ACC112 (cell line): ENCODE measurements around the gene SPAG16.
"Not testable (repeated sequence)": the region's sequence is repeated elsewhere in the genome, so short reads cannot be mapped to it uniquely, and the experiment has no call there.

ENCODE experiments used
- H2AFZ ChIP-seq: fragments of 200-600 bp; sonication (generic); one replicate; pipeline ENCODE4 v1.6.0; 2017; ENCODE audit warnings: antibody characterized with exemption, low read length; ENCODE audit not compliant: unreplicated experiment
- H3K27ac ChIP-seq: fragments of 200-600 bp; sonication (generic); 2 replicates; pipeline ENCODE4 v1.5.1; 2014; ENCODE audit warnings: low read depth, mild to moderate bottlenecking, antibody characterized with exemption, low read length, moderate library complexity
- H3K27me3 ChIP-seq: fragments of 200-600 bp; sonication (generic); 2 replicates; pipeline ENCODE4 v1.6.1; 2014; ENCODE audit warnings: mild to moderate bottlenecking, antibody characterized with exemption, low read length, moderate library complexity, mixed read lengths; ENCODE audit not compliant: insufficient read depth
- H3K36me3 ChIP-seq: fragments of 200-600 bp; sonication (generic); 2 replicates; pipeline ENCODE4 v1.6.1; 2016; ENCODE audit warnings: mild to moderate bottlenecking, antibody characterized with exemption, low read length, moderate library complexity, mixed read lengths; ENCODE audit not compliant: insufficient read depth
- H3K4me1 ChIP-seq: fragments of 200-600 bp; sonication (generic); one replicate; pipeline ENCODE4 v1.6.1; 2016; ENCODE audit warnings: low read length, mixed read lengths; ENCODE audit not compliant: insufficient read depth, unreplicated experiment, control insufficient read depth
- H3K4me3 ChIP-seq: fragments of 200-600 bp; sonication (generic); 2 replicates; pipeline ENCODE4 v1.5.1; 2014; ENCODE audit warnings: mild to moderate bottlenecking, low read depth, low read length
- H3K79me2 ChIP-seq: fragments of 200-600 bp; sonication (generic); one replicate; pipeline ENCODE4 v1.6.0; 2016; ENCODE audit warnings: low read length; ENCODE audit not compliant: control insufficient read depth, unreplicated experiment, insufficient read depth

Gene SPAG16

GRCh38 chr2:213688825-213689224 lies 404.6 kb downstream of the SPAG16 start:
- H3K4me1 ChIP-seq, H3K79me2 ChIP-seq, H3K27me3 ChIP-seq, H3K27ac ChIP-seq, H3K36me3 ChIP-seq, H3K4me3 ChIP-seq, H2AFZ ChIP-seq: not testable (repeated sequence)

- H3K4me1 ChIP-seq: no peaks in the 10 kb centered on the region
- H3K79me2 ChIP-seq: no peaks in the 10 kb centered on the region
- no peak overlapping the region for H3K27ac ChIP-seq
- no peak overlapping the region for H3K4me3 ChIP-seq
- no peaks in the 10 kb centered on the region for H3K27me3 ChIP-seq
- no peak overlapping the region for H2AFZ ChIP-seq
- H3K36me3 ChIP-seq: no peaks in the 10 kb centered on the region
Observed at GRCh38 chr2:213689585-213689984, 405.3 kb downstream of the SPAG16 start.

GRCh38 chr2:213691351-213691750 lies 407.1 kb downstream of the SPAG16 start:
- H3K4me1 ChIP-seq: no peaks in the 10 kb centered on the region
- H3K27me3 ChIP-seq: no peaks in the 10 kb centered on the region
- H3K27ac ChIP-seq: no peak overlapping the region
- H3K79me2 ChIP-seq: no peaks in the 10 kb centered on the region
- no peaks in the 10 kb centered on the region for H3K36me3 ChIP-seq
- H3K4me3 ChIP-seq: no peak overlapping the region
- H2AFZ ChIP-seq: no peak overlapping the region

DNA sequence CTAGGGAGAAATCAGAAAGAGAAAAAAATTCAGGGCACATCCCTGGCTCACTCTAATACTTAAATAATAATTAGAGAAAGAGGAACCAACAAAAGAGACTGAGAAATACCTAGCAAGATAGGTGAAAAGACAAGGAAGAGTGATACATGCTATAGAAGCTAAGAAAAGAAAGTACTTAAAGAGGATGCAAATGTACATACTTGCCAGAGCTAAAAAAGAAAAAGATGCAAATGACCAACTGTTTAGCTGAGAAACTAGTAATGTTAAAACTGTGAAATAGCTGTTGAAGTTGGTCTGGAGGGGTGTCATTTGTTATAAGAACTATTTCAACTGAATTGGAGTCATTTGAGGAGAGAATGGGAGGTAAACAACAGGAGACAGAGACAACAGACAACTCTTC lies 412.2 kb downstream of the SPAG16 start:
- Histone ChIP-seq H3K27ac (no peak overlapping the region), H3K79me2 (no peaks in the 10 kb centered on the region), H3K36me3 (no peaks in the 10 kb centered on the region), H3K4me3 (no peak overlapping the region), H3K4me1 (no peaks in the 10 kb centered on the region), H3K27me3 (no peaks in the 10 kb centered on the region), H2AFZ (no peak overlapping the region)

DNA sequence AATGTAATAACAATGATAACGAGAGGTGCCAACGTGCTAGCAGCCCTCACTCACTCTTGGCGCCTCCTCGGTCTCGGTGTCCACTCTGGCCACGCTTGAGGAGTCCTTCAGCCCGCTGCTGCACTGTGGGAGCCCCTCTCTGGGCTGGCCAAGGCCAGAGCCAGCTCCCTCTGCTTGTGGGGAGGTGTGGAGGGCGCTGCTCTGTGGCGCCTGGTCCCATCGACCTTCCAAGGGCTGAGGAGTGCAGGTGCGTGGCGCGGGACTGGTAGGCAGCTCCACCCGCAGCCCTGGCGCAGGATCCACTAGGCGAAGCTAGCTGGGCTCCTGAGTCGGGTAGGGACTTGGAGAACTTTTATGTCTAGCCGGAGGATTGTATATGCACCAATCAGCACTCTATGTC lies 417.1 kb downstream of the SPAG16 start:
- H3K27ac ChIP-seq, H3K27me3 ChIP-seq, H3K4me1 ChIP-seq: not testable (repeated sequence)

DNA sequence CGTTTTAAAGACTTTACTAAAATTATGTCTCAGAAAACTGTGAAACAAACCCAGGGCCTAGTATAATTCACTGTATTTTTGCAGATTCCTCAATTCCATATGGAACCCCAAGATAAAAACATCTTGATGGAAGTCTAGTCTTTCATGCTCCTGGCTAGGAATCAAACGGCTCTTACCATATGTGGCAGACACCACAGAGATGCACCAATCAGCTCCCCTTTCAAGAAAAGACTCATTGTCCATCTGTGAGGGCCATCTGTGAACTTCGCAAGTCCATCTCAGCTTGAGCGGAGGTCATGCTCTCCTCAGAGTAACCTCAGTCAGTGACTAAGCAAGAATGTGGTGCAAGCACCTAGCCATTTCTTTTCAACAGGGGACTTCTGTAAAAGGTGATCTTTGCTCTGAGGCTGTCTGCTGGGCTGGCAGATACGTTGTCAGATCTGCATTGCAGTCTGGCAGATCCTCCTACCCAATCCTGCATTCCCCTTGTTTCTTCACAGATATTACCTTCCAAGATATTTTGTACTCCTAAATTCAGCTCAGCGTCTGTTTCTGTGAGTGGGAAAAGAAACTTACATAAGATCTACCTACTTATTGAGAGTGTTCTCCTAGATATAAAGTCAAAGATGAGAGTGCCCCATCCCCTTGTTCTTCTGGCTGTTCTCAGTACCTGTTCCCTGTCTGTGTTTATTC lies 419.3 kb downstream of the SPAG16 start:
- Histone ChIP-seq H3K27me3 (no peaks in the 10 kb centered on the region), H3K36me3 (no peaks in the 10 kb centered on the region), H3K27ac (no peak overlapping the region), H3K4me3 (no peak overlapping the region), H3K79me2 (no peaks in the 10 kb centered on the region), H3K4me1 (no peaks in the 10 kb centered on the region), H2AFZ (no peak overlapping the region)

More for the DNA sequence above, 417.1 kb downstream of the SPAG16 start:
- not testable (repeated sequence) for H3K36me3 ChIP-seq, H2AFZ ChIP-seq, H3K4me3 ChIP-seq, H3K79me2 ChIP-seq

- Histone ChIP-seq H3K4me3 (no peak overlapping the region), H2AFZ (no peak overlapping the region), H3K4me1 (no peaks in the 10 kb centered on the region), H3K36me3 (no peaks in the 10 kb centered on the region), H3K27me3 (0 out of 2 replicates have a peak, but pooled peaks cover 3% of the 10 kb centered on the region), H3K79me2 (no peaks in the 10 kb centered on the region), H3K27ac (no peak overlapping the region)
Observed at GRCh38 chr2:213710164-213710563, 425.9 kb downstream of the SPAG16 start.

- H3K27me3 ChIP-seq, H3K36me3 ChIP-seq, H2AFZ ChIP-seq, H3K79me2 ChIP-seq, H3K4me1 ChIP-seq, H3K27ac ChIP-seq, H3K4me3 ChIP-seq: not testable (repeated sequence)
Observed at GRCh38 chr2:213718411-213718810, 434.1 kb downstream of the SPAG16 start.

DNA sequence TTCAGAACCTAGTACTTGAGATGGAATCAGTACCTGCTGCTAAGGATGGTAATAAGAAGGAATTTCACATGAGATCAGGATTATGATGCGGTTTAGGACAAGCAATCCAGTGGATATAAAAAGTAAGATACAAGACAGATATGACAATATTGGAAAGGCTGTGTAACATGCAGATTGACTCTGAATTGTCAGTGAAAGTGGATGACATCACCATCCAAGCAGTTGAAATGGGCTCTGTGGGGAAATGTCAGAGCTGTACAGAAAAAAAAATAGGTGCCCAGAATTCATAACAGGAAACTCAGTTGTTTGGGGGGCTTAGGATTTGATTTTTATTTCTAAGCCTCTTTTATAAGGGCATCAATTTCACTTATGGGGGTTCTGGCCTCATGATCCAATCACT lies 438.3 kb downstream of the SPAG16 start:
- Histone ChIP-seq H3K4me3 (no peak overlapping the region), H2AFZ (no peak overlapping the region), H3K4me1 (no peaks in the 10 kb centered on the region), H3K36me3 (no peaks in the 10 kb centered on the region), H3K79me2 (no peaks in the 10 kb centered on the region), H3K27me3 (no peaks in the 10 kb centered on the region), H3K27ac (no peak overlapping the region)

GRCh38 chr2:213723041-213723560 lies 438.8 kb downstream of the SPAG16 start:
- Histone ChIP-seq H3K27ac (no peak overlapping the region), H3K4me3 (no peak overlapping the region), H3K36me3 (no peaks in the 10 kb centered on the region), H3K79me2 (no peaks in the 10 kb centered on the region), H3K27me3 (no peaks in the 10 kb centered on the region), H2AFZ (no peak overlapping the region), H3K4me1 (no peaks in the 10 kb centered on the region)

GRCh38 chr2:213723707-213724106 lies 439.4 kb downstream of the SPAG16 start:
- no peak overlapping the region for H3K4me3 ChIP-seq
- no peaks in the 10 kb centered on the region for H3K79me2 ChIP-seq
- H3K27me3 ChIP-seq: no peaks in the 10 kb centered on the region
- no peak overlapping the region for H2AFZ ChIP-seq
- H3K4me1 ChIP-seq: no peaks in the 10 kb centered on the region
- no peaks in the 10 kb centered on the region for H3K36me3 ChIP-seq
- H3K27ac ChIP-seq: no peak overlapping the region
